ENCODE results near the gene DAGLA.

DAGLA gene

GRCh38 chr11:61765550-61766253 lies 85.5 kb downstream of the DAGLA start:
- DNase-seq (ENCODE audit: low read depth), result no peak

GRCh38 chr11:61766353-61766841 lies 86.2 kb downstream of the DAGLA start:
- DNase-seq (ENCODE audit: low read depth), result no peak

- DNase-seq (ENCODE audit: low read depth), result no peak
Observed at GRCh38 chr11:61768376-61769076, 88.3 kb downstream of the DAGLA start.

- no peak for DNase-seq (ENCODE audit: low read depth)
Observed at GRCh38 chr11:61769169-61769920, 89.2 kb downstream of the DAGLA start.

GRCh38 chr11:61769946-61770683 lies 89.9 kb downstream of the DAGLA start:
- no peak for DNase-seq (ENCODE audit: low read depth)

- no peak for DNase-seq (ENCODE audit: low read depth)
Observed at GRCh38 chr11:61771195-61771894, 91.2 kb downstream of the DAGLA start.

- DNase-seq (ENCODE audit: low read depth), result no peak
Observed at GRCh38 chr11:61771985-61772455, 91.8 kb downstream of the DAGLA start.

- DNase-seq (ENCODE audit: low read depth), result no peak
Observed at GRCh38 chr11:61773356-61773755, 93.2 kb downstream of the DAGLA start.

- no peak for DNase-seq (ENCODE audit: low read depth)
Observed at GRCh38 chr11:61773809-61774208, 93.6 kb downstream of the DAGLA start.

GRCh38 chr11:61774411-61774810 lies 94.2 kb downstream of the DAGLA start:
- no peak for DNase-seq (ENCODE audit: low read depth)

GRCh38 chr11:61775106-61775505 lies 94.9 kb downstream of the DAGLA start:
- no peak for DNase-seq (ENCODE audit: low read depth)

- no peak for DNase-seq (ENCODE audit: low read depth)
Observed at GRCh38 chr11:61775606-61776554, 95.7 kb downstream of the DAGLA start.

GRCh38 chr11:61776561-61777075 lies 96.4 kb downstream of the DAGLA start:
- DNase-seq (ENCODE audit: low read depth), result no peak

GRCh38 chr11:61777234-61778090 lies 97.3 kb downstream of the DAGLA start:
- peak; percentile 55 for DNase-seq (ENCODE audit: low read depth)

GRCh38 chr11:61778357-61778886 lies 98.2 kb downstream of the DAGLA start:
- no peak for DNase-seq (ENCODE audit: low read depth)

- DNase-seq (ENCODE audit: low read depth), result no peak
Observed at GRCh38 chr11:61778920-61779650, 98.9 kb downstream of the DAGLA start.

- no peak for DNase-seq (ENCODE audit: low read depth)
Observed at GRCh38 chr11:61779666-61780525, 99.7 kb downstream of the DAGLA start.
